HL-60 (cell line): ENCODE results near the gene CDRT4.

Experiments
- DNase-seq, 2 experiments: peaks; one replicate each; pipeline ENCODE4 v3.0.0-alpha.2; 2010 to 2020; ENCODE audit warnings: low read depth in 1 of 2, low spot score in 1 of 2
- H3K27ac ChIP-seq: fragments of 250-450 bp; sonication (Bioruptor Pico); replicated peaks from 2 replicates; pipeline ENCODE4 v1.5.1; 2020; ENCODE audit warnings: mild to moderate bottlenecking, moderate library complexity
- H3K27me3 ChIP-seq: fragments of 250-450 bp; sonication (Bioruptor Pico); 2 replicates; pipeline ENCODE4 v1.5.1; 2021; ENCODE audit warnings: mild to moderate bottlenecking, moderate library complexity; ENCODE audit not compliant: insufficient read depth, poor library complexity, severe bottlenecking
- H3K4me3 ChIP-seq: replicated peaks from 2 replicates; pipeline ENCODE4 v1.5.1; 2011; ENCODE audit warnings: mild to moderate bottlenecking, control low read depth, low read length; ENCODE audit not compliant: insufficient read depth
- CTCF ChIP-seq: IDR thresholded peaks from one replicate; pipeline ENCODE4 v1.5.1; 2011; ENCODE audit warnings: low read length, control low read depth, inconsistent platforms; ENCODE audit not compliant: insufficient read depth
- GABPA ChIP-seq: IDR thresholded peaks from 2 replicates; pipeline ENCODE4 v1.6.1; 2012; ENCODE audit warnings: low read depth
- POLR2AphosphoS5 ChIP-seq: IDR thresholded peaks from 2 replicates; pipeline ENCODE4 v1.6.1; 2012; ENCODE audit warnings: low read depth
- SPI1 ChIP-seq: IDR thresholded peaks from 2 replicates; pipeline ENCODE4 v1.6.1; 2012; ENCODE audit warnings: low read depth, mild to moderate bottlenecking, borderline replicate concordance
- TF ChIP-seq, protein P1 (sequence below): IDR thresholded peaks from 2 replicates; pipeline ENCODE4 v1.6.1; 2012; ENCODE audit warnings: low read depth; ENCODE audit not compliant: insufficient replicate concordance

Gene CDRT4

GRCh38 chr17:15492186-15492585 is 24.8 kb upstream of the CDRT4 start:
- Histone ChIP-seq H3K27ac (no peak overlapping the region), H3K27me3 (no peaks in the 10 kb centered on the region), H3K4me3 (no peak overlapping the region)
- TF ChIP-seq SPI1: no peak
- TF ChIP-seq GABPA: no peak
- TF ChIP-seq POLR2AphosphoS5: no peak
- TF ChIP-seq, protein P1, sequence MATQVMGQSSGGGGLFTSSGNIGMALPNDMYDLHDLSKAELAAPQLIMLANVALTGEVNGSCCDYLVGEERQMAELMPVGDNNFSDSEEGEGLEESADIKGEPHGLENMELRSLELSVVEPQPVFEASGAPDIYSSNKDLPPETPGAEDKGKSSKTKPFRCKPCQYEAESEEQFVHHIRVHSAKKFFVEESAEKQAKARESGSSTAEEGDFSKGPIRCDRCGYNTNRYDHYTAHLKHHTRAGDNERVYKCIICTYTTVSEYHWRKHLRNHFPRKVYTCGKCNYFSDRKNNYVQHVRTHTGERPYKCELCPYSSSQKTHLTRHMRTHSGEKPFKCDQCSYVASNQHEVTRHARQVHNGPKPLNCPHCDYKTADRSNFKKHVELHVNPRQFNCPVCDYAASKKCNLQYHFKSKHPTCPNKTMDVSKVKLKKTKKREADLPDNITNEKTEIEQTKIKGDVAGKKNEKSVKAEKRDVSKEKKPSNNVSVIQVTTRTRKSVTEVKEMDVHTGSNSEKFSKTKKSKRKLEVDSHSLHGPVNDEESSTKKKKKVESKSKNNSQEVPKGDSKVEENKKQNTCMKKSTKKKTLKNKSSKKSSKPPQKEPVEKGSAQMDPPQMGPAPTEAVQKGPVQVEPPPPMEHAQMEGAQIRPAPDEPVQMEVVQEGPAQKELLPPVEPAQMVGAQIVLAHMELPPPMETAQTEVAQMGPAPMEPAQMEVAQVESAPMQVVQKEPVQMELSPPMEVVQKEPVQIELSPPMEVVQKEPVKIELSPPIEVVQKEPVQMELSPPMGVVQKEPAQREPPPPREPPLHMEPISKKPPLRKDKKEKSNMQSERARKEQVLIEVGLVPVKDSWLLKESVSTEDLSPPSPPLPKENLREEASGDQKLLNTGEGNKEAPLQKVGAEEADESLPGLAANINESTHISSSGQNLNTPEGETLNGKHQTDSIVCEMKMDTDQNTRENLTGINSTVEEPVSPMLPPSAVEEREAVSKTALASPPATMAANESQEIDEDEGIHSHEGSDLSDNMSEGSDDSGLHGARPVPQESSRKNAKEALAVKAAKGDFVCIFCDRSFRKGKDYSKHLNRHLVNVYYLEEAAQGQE: no peak
- TF ChIP-seq CTCF: no peak
- no peak for DNase-seq

DNA sequence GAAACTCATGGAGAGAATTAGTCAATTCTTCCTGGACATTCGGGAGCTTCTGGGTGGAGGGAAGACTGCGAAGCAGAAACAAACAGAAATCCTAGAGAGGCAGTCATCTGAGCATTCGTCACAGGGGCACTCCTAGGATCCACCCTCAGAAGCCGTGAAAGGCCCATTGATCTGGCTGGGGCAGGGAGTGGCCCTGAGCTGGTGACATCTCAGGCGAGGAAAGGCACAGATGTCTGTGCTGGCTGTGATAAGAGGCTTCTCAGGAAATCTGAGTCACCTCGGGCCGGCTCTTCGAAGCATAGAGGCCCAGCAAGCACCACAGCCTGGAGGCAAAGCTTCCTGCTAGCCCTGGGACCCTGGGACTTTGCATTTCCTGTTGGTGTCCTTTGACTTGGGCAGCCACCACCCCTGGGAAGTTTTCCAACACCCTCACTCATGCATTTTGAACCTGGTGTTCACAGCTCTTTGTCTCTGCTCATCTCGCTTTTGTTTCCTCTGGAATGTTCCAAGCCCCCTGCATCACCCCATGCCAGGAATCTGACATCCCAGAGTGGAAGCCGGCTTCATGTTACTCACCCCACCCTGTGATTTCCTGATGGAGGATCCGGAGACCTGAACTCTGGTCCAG is 23.3 kb upstream of the CDRT4 start:
- DNase-seq: no peak
- TF ChIP-seq SPI1 (no peak), POLR2AphosphoS5 (no peak), CTCF (no peak), GABPA (no peak)
- TF ChIP-seq, protein P1: no peak
- Histone ChIP-seq H3K27ac (no peak overlapping the region), H3K27me3 (no peaks in the 10 kb centered on the region), H3K4me3 (no peak overlapping the region)

DNA sequence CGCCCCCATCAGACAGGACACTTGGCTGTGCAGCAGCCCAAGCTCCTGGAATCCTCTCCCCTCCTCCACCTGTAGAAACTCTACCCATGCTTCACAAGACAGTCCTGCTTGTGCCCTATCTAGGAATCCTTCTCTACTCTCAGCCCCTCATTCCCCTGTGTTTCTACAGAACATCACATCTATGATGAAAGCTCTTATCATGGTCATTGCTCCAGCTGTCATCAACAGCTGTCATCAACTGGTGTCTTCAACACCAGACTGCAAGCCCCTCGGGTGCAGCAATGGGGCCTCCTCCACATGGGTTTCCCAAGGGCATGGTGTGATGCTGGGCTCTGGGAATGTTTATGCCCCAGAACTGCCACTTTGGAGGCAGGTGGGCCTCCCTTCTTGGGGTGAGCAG is 21.1 kb upstream of the CDRT4 start:
- DNase-seq: no peak
- H3K4me3 ChIP-seq: no peak overlapping the region
- no peaks in the 10 kb centered on the region for H3K27me3 ChIP-seq
- no peak for TF ChIP-seq CTCF
- TF ChIP-seq SPI1: no peak
- TF ChIP-seq GABPA: no peak
- TF ChIP-seq POLR2AphosphoS5: no peak
- TF ChIP-seq, protein P1: no peak
- H3K27ac ChIP-seq: no peak overlapping the region
